ENCODE measurements around the gene INSM2.

Gene INSM2

DNA sequence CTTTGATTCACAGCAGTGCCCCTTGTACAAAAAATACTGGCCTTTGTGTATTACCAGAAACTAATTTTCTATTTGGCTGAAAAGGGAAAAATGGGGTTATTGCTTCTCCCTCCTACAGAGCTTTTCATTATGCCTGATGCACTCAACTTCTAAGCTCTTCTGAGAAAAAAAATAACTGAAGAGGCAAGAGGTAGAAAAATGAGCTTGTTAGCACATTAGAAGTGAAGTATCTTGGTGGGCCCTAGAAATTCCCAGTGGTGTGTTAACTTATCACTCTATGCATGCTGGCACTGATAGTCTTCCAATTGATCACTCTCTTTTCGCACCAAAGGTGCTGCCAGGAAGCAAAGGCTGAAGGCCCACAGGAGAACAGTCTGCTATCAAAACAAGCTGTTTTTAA, 17.1 kb downstream of the INSM2 start:
- DNase-seq: no peak

DNA sequence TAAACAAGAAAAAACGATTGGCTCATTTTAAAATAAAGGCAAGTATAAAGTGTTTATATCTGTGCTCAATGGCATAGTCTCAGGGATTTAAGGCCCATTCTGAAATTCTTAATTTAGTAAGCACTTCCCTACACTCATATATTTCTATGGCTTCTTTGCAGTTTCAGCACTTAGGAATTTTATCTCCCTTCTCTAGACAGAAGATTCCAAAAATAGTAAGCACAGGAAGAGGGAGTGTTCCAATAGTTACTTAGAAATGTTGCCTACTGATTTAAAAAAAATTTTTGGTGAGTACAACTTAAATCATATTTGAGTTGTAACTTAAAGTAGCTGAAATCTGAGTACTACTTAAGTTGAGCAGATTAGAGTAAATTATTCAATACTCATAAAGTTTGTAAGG, 19.8 kb downstream of the INSM2 start:
- no peak for DNase-seq

DNA sequence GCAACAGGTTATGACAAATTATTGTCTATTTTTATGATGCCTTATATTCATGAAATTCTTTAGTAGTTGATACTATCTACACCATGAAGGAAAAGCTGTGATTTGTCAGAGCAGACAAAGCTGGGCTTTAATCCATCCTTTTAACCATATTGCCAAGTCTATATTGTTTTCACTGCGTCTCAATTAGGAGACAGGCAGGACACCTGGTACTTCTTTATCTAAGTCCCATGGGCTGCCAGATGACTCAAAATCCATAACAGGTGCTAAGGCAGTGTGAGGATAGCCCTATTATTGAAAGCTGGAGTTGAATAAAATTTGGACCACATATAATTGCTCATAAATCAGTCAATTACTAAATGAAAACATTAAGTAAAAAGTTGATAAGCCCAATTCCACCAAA, 22.6 kb downstream of the INSM2 start:
- no peak for DNase-seq

DNA sequence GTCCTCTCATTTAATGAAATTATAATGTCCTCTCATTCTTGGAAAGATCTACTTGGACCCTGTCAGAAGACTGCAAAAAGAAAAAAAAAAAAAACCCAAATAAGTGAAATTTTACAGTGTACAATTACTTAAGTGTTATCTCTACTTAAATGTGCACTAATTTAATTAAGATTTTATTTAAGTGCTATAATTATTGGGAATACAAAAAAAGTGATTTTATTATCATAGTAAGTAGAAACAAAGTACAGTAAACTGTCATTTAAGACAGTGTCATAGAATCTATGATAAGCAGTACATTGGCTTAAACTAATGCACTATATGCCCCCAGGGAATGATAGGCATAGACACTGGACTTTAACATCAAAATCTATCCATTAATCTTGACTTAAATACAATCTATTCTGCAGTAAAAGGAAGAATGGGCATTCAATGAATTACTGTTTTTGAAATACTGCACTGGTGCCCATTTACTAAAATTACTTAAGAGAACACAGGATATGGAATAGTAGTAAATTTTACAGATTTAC, 23.3 kb downstream of the INSM2 start:
- no peak for DNase-seq

DNA sequence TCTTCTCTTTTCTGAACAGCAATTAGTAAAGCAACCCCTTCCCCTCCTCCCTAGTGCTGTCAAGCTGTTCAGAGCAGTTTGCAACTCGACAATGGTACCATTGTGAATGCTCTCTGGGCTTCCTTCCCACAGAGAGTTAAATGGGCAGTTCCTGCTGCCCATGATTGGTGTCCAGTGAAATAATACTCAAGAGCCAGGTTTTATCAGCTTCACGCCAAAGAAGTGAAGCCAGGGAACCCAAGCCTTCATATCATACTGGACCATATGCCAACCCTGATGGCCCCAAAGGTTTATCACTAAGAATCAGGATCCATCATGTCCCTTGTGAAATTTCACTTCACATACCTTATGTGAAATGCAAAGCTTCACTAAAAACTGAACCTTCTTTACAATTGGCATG, 24.7 kb downstream of the INSM2 start:
- peak in 1 of 2 experiments; percentile 44 for DNase-seq

DNA sequence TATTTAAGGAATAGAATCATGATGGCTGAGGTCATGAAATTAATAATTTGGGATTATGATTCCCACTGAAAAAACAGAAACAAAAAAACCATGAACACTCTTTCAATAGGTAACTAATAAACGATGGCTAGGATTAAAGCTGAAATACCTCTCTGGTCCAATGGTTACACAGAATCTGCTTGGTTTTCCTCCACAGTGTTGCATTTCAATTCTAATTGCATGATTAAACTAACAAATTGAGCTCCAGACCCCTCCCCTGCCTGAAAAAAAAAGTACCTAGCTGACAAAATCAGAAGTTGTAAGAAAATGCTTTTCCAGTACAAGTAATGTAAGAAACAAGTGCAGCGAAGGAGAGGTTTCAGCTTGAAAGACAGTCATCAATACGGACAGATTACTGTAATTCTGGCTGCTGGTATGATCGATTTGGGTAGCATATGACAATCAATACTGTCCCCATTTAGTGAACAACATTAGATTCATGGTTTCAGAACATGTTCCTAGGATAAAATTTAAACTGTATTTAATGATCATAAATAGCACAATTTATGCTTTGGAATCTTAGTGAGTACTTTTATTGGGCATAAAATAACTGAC, 32.0 kb downstream of the INSM2 start:
- DNase-seq: no peak

DNA sequence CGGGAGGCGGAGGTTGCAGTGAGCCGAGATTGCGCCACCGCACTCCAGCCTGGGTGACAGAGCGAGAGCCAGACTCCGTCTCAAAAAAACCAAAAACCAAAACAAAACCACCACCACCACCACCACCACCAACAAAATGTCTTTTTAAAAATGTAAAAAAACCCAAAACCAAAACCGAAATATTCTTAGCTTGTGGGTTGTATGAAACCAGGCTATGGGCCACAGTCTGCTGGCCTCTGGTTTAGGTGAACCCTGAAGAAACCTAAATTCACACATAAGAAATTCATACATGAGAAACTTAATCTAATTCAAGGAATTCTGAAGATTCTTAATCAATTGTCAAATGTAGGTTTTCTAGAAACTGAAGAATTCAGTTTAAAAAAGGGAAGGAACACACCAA, 37.6 kb downstream of the INSM2 start:
- DNase-seq: no peak

DNA sequence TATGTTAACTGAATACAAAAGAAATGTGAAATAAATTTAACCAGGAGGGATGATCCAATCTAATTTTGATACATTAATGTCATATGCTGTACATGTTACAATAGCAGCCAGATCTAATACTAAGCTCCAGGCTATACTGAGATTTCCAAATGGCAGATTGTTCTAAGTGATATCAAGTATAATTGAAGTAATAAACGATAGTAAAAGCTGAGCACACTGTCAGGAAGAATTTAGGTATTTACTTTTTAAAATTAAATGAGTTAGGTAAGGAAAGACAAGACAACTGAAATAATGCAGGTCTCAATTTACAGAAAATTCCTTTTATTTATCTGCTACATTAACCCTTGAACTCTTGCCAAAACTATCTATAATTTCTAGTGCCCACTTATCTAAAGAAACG, 39.9 kb downstream of the INSM2 start:
- no peak for DNase-seq

DNA sequence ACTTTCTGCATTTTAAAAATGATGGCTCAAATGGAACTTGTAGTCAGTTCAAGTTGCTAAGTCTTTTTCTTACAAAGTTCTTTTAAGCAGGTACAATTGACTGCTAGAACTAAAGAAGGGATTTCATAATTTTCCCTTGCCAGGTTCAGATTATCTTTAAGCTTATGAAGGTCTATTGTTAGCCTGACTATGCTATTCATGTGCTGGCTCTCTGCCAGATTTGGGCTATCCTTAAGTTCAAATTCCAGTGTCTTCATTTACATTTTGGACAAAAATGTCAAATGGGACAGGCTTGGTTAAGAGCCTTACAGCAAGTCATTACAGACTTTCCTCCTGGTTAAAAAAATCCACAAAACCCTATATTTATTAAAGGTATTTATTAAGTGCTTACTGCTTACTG, 42.3 kb downstream of the INSM2 start:
- DNase-seq: no peak

DNA sequence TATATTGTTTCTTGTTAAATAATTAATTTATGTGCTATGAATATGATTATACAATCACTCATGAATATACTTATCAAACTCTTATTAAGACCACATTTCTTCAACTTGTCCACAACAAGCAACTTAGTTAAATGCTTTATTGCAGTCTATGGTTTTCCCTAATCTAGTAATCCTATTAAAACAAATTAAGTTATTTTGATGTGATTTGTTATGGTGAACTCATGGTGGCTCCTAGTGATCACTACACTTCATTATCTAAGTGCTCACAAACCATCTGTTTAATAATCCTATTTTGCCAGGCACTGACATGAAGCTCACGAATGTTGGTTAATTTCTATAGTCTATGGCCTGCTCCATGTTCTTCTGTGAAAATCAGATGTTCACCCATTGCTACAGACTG, 42.9 kb downstream of the INSM2 start:
- no peak for DNase-seq

DNA sequence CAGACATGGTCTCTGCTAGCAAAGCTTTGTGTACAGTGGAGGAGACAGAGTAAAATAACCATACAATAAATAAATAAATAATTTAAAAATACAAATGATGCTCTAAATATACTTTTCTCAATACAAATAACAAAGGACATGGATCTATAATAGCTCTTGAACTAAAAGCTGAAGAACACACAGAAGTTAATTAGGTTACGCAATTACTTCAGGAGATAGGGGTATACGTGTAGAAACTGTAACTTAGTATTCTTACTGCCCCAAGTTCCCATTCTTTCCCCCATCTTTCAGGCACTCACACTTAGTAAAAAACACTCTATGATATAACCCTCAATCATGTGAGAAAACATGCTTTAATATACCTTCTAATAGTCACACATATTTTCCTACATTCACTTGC, 44.2 kb downstream of the INSM2 start:
- DNase-seq: no peak

DNA sequence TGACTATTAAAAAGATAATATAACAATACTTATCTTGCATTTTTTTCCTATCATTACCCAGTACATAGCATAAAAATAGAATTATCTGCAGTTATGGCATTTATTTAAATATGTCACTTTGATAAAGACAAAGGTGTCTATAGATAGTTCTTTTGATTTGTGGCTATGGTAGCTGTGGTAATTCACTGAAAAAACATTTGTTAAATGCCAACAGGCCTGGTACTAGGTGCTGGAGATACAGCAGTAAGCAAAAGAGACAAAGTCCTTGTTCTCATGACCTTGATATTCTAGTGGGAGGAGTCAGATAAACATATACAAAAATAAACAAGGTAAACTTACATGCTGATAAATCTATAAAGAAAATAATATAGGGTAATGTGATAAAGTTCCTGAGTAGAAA, 44.7 kb downstream of the INSM2 start:
- DNase-seq: no peak

Data from NCI-H526 (cell line).